Jurkat, Clone E6-1 (cell line): ENCODE results near the gene FRRS1.

Experiments used
- DNase-seq: peaks from one replicate; pipeline ENCODE4 v3.0.0-alpha.2; 2011; ENCODE audit warnings: low read depth, low spot score
- H3K4me3 ChIP-seq: 2 replicates; pipeline ENCODE4 v1.5.1; 2011; ENCODE audit warnings: mild to moderate bottlenecking, low read length, control low read depth, moderate library complexity

The FRRS1 gene

GRCh38 chr1:99696616-99697015, 69.8 kb downstream of the FRRS1 start:
- H3K4me3 ChIP-seq: no peak overlapping the region
- no peak for DNase-seq

GRCh38 chr1:99691175-99691574, 75.3 kb downstream of the FRRS1 start:
- H3K4me3 ChIP-seq: no peak overlapping the region
- DNase-seq: no peak

GRCh38 chr1:99685516-99686180, 80.8 kb downstream of the FRRS1 start:
- no peak overlapping the region for H3K4me3 ChIP-seq
- peak; percentile 47 for DNase-seq

GRCh38 chr1:99682291-99682751, 84.1 kb downstream of the FRRS1 start:
- DNase-seq: no peak
- no peak overlapping the region for H3K4me3 ChIP-seq

- no peak overlapping the region for H3K4me3 ChIP-seq
- DNase-seq: no peak
Measured at GRCh38 chr1:99681583-99681982, 84.9 kb downstream of the FRRS1 start.

- no peak for DNase-seq
Measured at GRCh38 chr1:99680270-99680669, 86.2 kb downstream of the FRRS1 start.

GRCh38 chr1:99677416-99677815, 89.0 kb downstream of the FRRS1 start:
- DNase-seq: no peak
- H3K4me3 ChIP-seq: no peak overlapping the region

More at GRCh38 chr1:99680270-99680669, 86.2 kb downstream of the FRRS1 start:
- no peak overlapping the region for H3K4me3 ChIP-seq

GRCh38 chr1:99676876-99677275, 89.6 kb downstream of the FRRS1 start:
- DNase-seq: no peak
- no peak overlapping the region for H3K4me3 ChIP-seq

- no peak for DNase-seq
Measured at GRCh38 chr1:99675994-99676393, 90.4 kb downstream of the FRRS1 start.

GRCh38 chr1:99675292-99675691, 91.1 kb downstream of the FRRS1 start:
- DNase-seq: no peak
- H3K4me3 ChIP-seq: no peak overlapping the region

More at GRCh38 chr1:99675994-99676393, 90.4 kb downstream of the FRRS1 start:
- H3K4me3 ChIP-seq: no peak overlapping the region

GRCh38 chr1:99674115-99675064, 92.0 kb downstream of the FRRS1 start:
- no peak overlapping the region for H3K4me3 ChIP-seq
- DNase-seq: no peak

- no peak for DNase-seq
Measured at GRCh38 chr1:99673315-99673714, 93.1 kb downstream of the FRRS1 start.

GRCh38 chr1:99672530-99673213, 93.8 kb downstream of the FRRS1 start:
- DNase-seq: no peak
- no peak overlapping the region for H3K4me3 ChIP-seq

More at GRCh38 chr1:99673315-99673714, 93.1 kb downstream of the FRRS1 start:
- H3K4me3 ChIP-seq: no peak overlapping the region

- no peak for DNase-seq
- no peak overlapping the region for H3K4me3 ChIP-seq
Measured at GRCh38 chr1:99672038-99672437, 94.4 kb downstream of the FRRS1 start.

- DNase-seq: no peak
- H3K4me3 ChIP-seq: no peak overlapping the region
Measured at GRCh38 chr1:99670583-99670982, 95.9 kb downstream of the FRRS1 start.

- no peak overlapping the region for H3K4me3 ChIP-seq
- no peak for DNase-seq
Measured at GRCh38 chr1:99669821-99670220, 96.6 kb downstream of the FRRS1 start.

- no peak for DNase-seq
- H3K4me3 ChIP-seq: no peak overlapping the region
Measured at GRCh38 chr1:99669376-99669775, 97.1 kb downstream of the FRRS1 start.

GRCh38 chr1:99665212-99665611, 101.2 kb downstream of the FRRS1 start:
- no peak overlapping the region for H3K4me3 ChIP-seq
- no peak for DNase-seq

- H3K4me3 ChIP-seq: no peak overlapping the region
- no peak for DNase-seq
Measured at GRCh38 chr1:99663501-99663900, 102.9 kb downstream of the FRRS1 start.
